Transverse colon (tissue), 4 donors: ENCODE results near the gene ZNF414. TPM values are rescaled to one million over a fixed set of nuclear protein-coding genes. Genes with fewer than 3 reads are reported as not detected.

Source experiments
- DNase-seq: peaks from one replicate; pipeline ENCODE4 v3.0.0-alpha.2; 2019
- H3K27ac ChIP-seq, 4 donors: fragments of 200-600 bp; sonication (generic); 2 replicates each; pipeline ENCODE4 v1.5.1; 2016 to 2018; ENCODE audit warnings: inconsistent platforms in 4 of 4
- H3K27me3 ChIP-seq: fragments of 200-600 bp; sonication (generic); 2 replicates; pipeline ENCODE4 v1.5.1; 2017; ENCODE audit warnings: inconsistent platforms
- H3K36me3 ChIP-seq, 4 donors: fragments of 200-600 bp; sonication (generic); 2 replicates each; pipeline ENCODE4 v1.5.1; 2017 to 2019; ENCODE audit warnings: inconsistent platforms in 4 of 4
- H3K4me1 ChIP-seq, 4 donors: fragments of 200-600 bp; sonication (generic); 2 replicates each; pipeline ENCODE4 v1.5.1; 2017 to 2020; ENCODE audit warnings: inconsistent platforms in 4 of 4
- H3K4me3 ChIP-seq, 4 donors: fragments of 200-600 bp; sonication (generic); 1 replicate in 1 of 4; 2 replicates in 3 of 4; pipeline versions ENCODE4 v1.5.1 to v1.6.1; 2017 to 2019; ENCODE audit warnings: inconsistent platforms in 4 of 4
- H3K9me3 ChIP-seq, 2 donors: fragments of 200-600 bp; sonication (generic); 2 replicates each; pipeline ENCODE4 v1.5.1; 2017 to 2019; ENCODE audit warnings: inconsistent platforms in 2 of 2
- EP300 ChIP-seq: sonication (generic); formaldehyde crosslinking; IDR thresholded peaks from one replicate; pipeline ENCODE4 v1.6.1; 2017; ENCODE audit warnings: antibody characterized with exemption, low read depth
- POLR2A ChIP-seq: fragments of 450-650 bp; IDR thresholded peaks from one replicate; pipeline ENCODE4 v1.6.1; 2016; ENCODE audit warnings: antibody characterized with exemption, mild to moderate bottlenecking, moderate library complexity
- POLR2AphosphoS5 ChIP-seq, 3 donors: sonication (generic); formaldehyde crosslinking; IDR thresholded peaks; one replicate each; pipeline ENCODE4 v1.6.1; 2016; ENCODE audit warnings: antibody characterized with exemption in 3 of 3
- WGBS, 2 donors: methylation state at CpG; one replicate each; pipeline ENCODE4 v1.1.5; 2018; ENCODE audit warnings: low coverage in 1 of 2; 5-methylcytosine and 5-hydroxymethylcytosine counted together
- in situ Hi-C, 4 donors: fragments of 200-750 bp; cut with MboI; loops; one replicate each; pipeline versions ENCODE4 v1.15.0 to v1.15.1; 2017; ENCODE audit warnings: low sequenced_read_pairs in 3 of 4, low pct_ligation_motif_present in 1 of 4, low pct_unique_long_range_greater_than_20kb in 1 of 4
- intact Hi-C: fragments of 100-400 bp; cut with DNase I; formaldehyde crosslinking; loops from one replicate; pipeline ENCODE4 v1.15.1; 2023; ENCODE audit warnings: low total_unique reads
- total RNA-seq, 4 donors: library from RNA; depleted of rRNA; stranded (reverse); fragments of >200 nt; gene quantifications; one replicate each; pipeline ENCODE4 v1.1.0, GENCODE V29; 2016
- TF ChIP-seq, protein P1 (sequence below), 5 experiments: fragments of 200-600 bp in 3 of 5; fragments of 450-650 bp in 2 of 5; sonication (generic) in 3 of 5; IDR thresholded peaks; 1 replicate in 2 of 5; 2 replicates in 3 of 5; pipeline ENCODE4 v1.5.1; 2016 to 2017; ENCODE audit warnings: antibody characterized with exemption in 5 of 5, inconsistent platforms in 3 of 5, mild to moderate bottlenecking in 2 of 5, moderate library complexity in 1 of 5

The ZNF414 gene
- total RNA-seq, 4 donors from 2014 or later, result 7.8 to 13.8 (median 11.0) TPM

GRCh38 chr19:8490395-8490760 is 23.6 kb downstream of the ZNF414 start:
- Histone ChIP-seq H3K9me3 (no peaks in the 10 kb centered on the region), H3K4me3 (no peak overlapping the region), H3K27me3 (no peaks in the 10 kb centered on the region), H3K36me3 (peaks cover 0 to 33% (median 18%) of the 10 kb centered on the region in 4 donors), H3K4me1 (peaks cover 0 to 4% (median 0%) of the 10 kb centered on the region in 4 donors), H3K27ac (no peak overlapping the region)
- no peak for TF ChIP-seq EP300
- no peak for TF ChIP-seq POLR2A
- TF ChIP-seq POLR2AphosphoS5 (IDR thresholded peaks at IDR 0.05), result no peak
- TF ChIP-seq, protein P1, sequence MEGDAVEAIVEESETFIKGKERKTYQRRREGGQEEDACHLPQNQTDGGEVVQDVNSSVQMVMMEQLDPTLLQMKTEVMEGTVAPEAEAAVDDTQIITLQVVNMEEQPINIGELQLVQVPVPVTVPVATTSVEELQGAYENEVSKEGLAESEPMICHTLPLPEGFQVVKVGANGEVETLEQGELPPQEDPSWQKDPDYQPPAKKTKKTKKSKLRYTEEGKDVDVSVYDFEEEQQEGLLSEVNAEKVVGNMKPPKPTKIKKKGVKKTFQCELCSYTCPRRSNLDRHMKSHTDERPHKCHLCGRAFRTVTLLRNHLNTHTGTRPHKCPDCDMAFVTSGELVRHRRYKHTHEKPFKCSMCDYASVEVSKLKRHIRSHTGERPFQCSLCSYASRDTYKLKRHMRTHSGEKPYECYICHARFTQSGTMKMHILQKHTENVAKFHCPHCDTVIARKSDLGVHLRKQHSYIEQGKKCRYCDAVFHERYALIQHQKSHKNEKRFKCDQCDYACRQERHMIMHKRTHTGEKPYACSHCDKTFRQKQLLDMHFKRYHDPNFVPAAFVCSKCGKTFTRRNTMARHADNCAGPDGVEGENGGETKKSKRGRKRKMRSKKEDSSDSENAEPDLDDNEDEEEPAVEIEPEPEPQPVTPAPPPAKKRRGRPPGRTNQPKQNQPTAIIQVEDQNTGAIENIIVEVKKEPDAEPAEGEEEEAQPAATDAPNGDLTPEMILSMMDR (IDR thresholded peaks at IDR 0.05), result no peak
- in situ Hi-C loops (no loop called here), intact Hi-C loops (no loop called here)
- WGBS, 2 donors, result 89% methylated on average over 24 of the region's 24 CpGs; no CpG with 5 or more reads in 1 of the 2 donors
- no peak for DNase-seq

- 91% methylated on average over 25 of the region's 25 CpGs; no CpG with 5 or more reads in 1 of the 2 donors for WGBS, 2 donors
- H3K27ac ChIP-seq, result no peak overlapping the region
- H3K4me3 ChIP-seq, result no peak overlapping the region
- intact Hi-C loops (no loop called here), in situ Hi-C loops (no loop called here)
- no peaks in the 10 kb centered on the region for H3K27me3 ChIP-seq
- H3K36me3 ChIP-seq, result peaks cover 0 to 38% (median 18%) of the 10 kb centered on the region in 4 donors
- H3K9me3 ChIP-seq, result no peaks in the 10 kb centered on the region
- TF ChIP-seq POLR2A (no peak), POLR2AphosphoS5 (IDR thresholded peaks at IDR 0.05) (no peak), EP300 (no peak)
- TF ChIP-seq, protein P1 (IDR thresholded peaks at IDR 0.05), result no peak
- H3K4me1 ChIP-seq, result peaks cover 0 to 4% (median 0%) of the 10 kb centered on the region in 4 donors
- no peak for DNase-seq
These were observed 24.2 kb downstream of the ZNF414 start for GRCh38 chr19:8489561-8490394.

DNA sequence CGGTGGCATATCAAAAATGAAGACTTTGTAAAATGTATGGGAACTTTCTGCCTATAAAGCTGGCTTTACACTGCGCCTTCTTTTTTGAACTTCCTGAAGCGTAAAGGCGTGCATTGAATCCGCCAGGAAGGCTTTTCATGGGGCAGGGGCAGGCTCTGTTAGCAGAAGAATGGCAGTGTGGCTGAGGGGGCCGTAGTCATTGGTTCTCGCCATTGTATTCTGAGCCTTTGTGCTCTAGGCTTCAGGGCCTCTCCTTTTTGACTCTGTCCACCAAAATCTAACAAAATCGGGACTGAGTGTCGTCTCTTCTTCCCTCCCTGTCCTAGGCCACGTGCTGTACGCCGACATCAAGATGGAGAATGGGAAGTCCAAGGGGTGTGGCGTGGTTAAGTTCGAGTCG is 25.6 kb downstream of the ZNF414 start:
- no peak for TF ChIP-seq EP300
- TF ChIP-seq, protein P1 (IDR thresholded peaks at IDR 0.05), result no peak
- TF ChIP-seq POLR2A, result no peak
- no peak for TF ChIP-seq POLR2AphosphoS5 (IDR thresholded peaks at IDR 0.05)
- Histone ChIP-seq H3K27ac (peak overlapping the region in 1 of 4 donors; percentile 37), H3K4me3 (no peak overlapping the region), H3K27me3 (no peaks in the 10 kb centered on the region), H3K9me3 (no peaks in the 10 kb centered on the region), H3K4me1 (peaks cover 0 to 4% (median 0%) of the 10 kb centered on the region in 4 donors), H3K36me3 (peaks cover 0 to 46% (median 21%) of the 10 kb centered on the region in 4 donors)
- no peak for DNase-seq
- intact Hi-C loops (no loop called here), in situ Hi-C loops (no loop called here)
- WGBS, 2 donors, result 82 to 84% methylated on average over 7 to 15 of the region's 15 CpGs

- intact Hi-C loops, result no loop called here
- Histone ChIP-seq H3K9me3 (no peaks in the 10 kb centered on the region), H3K27ac (peak overlapping the region; percentile 27 to 53 (median 36)), H3K27me3 (no peaks in the 10 kb centered on the region), H3K36me3 (peaks cover 0 to 53% (median 24%) of the 10 kb centered on the region in 4 donors), H3K4me3 (no peak overlapping the region), H3K4me1 (peaks cover 0 to 4% (median 0%) of the 10 kb centered on the region in 4 donors)
- 69 to 73% methylated on average over 3 to 13 of the region's 13 CpGs for WGBS, 2 donors
- DNase-seq, result peak; percentile 34
- no peak for TF ChIP-seq EP300
- TF ChIP-seq, protein P1 (IDR thresholded peaks at IDR 0.05), result no peak
- no peak for TF ChIP-seq POLR2A
- TF ChIP-seq POLR2AphosphoS5 (IDR thresholded peaks at IDR 0.05), result no peak
- in situ Hi-C loops, result no loop called here
These were observed 26.7 kb downstream of the ZNF414 start for GRCh38 chr19:8487137-8487851.
